Measurements from ENCODE around the gene KCNH5.

Gene KCNH5

GRCh38 chr14:62897771-62898170 is 147.5 kb downstream of the KCNH5 start:
- H3K4me1 ChIP-seq (ENCODE audit: insufficient read depth, low read length, poor library complexity, severe bottlenecking): no peaks in the 10 kb centered on the region
- H3K9me3 ChIP-seq (ENCODE audit: insufficient read depth, low read depth, low read length): no peaks in the 10 kb centered on the region
- no peak overlapping the region for H2AFZ ChIP-seq (ENCODE audit: low read length)
- no peaks in the 10 kb centered on the region for H4K20me1 ChIP-seq (ENCODE audit: insufficient read depth, low read length, poor library complexity, severe bottlenecking)
- no peaks in the 10 kb centered on the region for H3K36me3 ChIP-seq (ENCODE audit: insufficient read depth, low read length)
- H3K9me2 ChIP-seq (replicated peaks; ENCODE audit: low read depth, low read length): no peaks in the 10 kb centered on the region
- no peaks in the 10 kb centered on the region for H3F3A ChIP-seq (ENCODE audit: low read depth)
- no peaks in the 10 kb centered on the region for H3K79me2 ChIP-seq (ENCODE audit: insufficient read depth, low read length)
- no peak overlapping the region for H3K9ac ChIP-seq (ENCODE audit: low read depth, low read length, poor library complexity, severe bottlenecking)
- no peak overlapping the region for H3K4me2 ChIP-seq (ENCODE audit: low read depth, low read length, poor library complexity, severe bottlenecking)
- H3K4me3 ChIP-seq (ENCODE audit: low read length, poor library complexity, severe bottlenecking): no peak overlapping the region
- no peaks in the 10 kb centered on the region for H3K27me3 ChIP-seq (ENCODE audit: insufficient read depth, low read length, poor library complexity, severe bottlenecking)
- TF ChIP-seq EZH2phosphoT487 (IDR thresholded peaks at IDR 0.05; ENCODE audit: borderline replicate concordance): no peak
- TF ChIP-seq CTCF (conservative IDR thresholded peaks at IDR 0.05; ENCODE audit: low read length): no peak

- Histone ChIP-seq H3K4me1 (ENCODE audit: insufficient read depth, low read length, poor library complexity, severe bottlenecking) (no peaks in the 10 kb centered on the region), H3K27me3 (ENCODE audit: insufficient read depth, low read length, poor library complexity, severe bottlenecking) (no peaks in the 10 kb centered on the region), H3F3A (ENCODE audit: low read depth) (no peaks in the 10 kb centered on the region), H2AFZ (ENCODE audit: low read length) (no peak overlapping the region), H3K36me3 (ENCODE audit: insufficient read depth, low read length) (no peaks in the 10 kb centered on the region), H3K9me2 (replicated peaks; ENCODE audit: low read depth, low read length) (no peaks in the 10 kb centered on the region), H3K9ac (ENCODE audit: low read depth, low read length, poor library complexity, severe bottlenecking) (no peak overlapping the region), H3K79me2 (ENCODE audit: insufficient read depth, low read length) (no peaks in the 10 kb centered on the region), H3K4me3 (ENCODE audit: low read length, poor library complexity, severe bottlenecking) (no peak overlapping the region), H4K20me1 (ENCODE audit: insufficient read depth, low read length, poor library complexity, severe bottlenecking) (no peaks in the 10 kb centered on the region), H3K4me2 (ENCODE audit: low read depth, low read length, poor library complexity, severe bottlenecking) (no peak overlapping the region), H3K9me3 (ENCODE audit: insufficient read depth, low read depth, low read length) (no peaks in the 10 kb centered on the region)
- no peak for TF ChIP-seq EZH2phosphoT487 (IDR thresholded peaks at IDR 0.05; ENCODE audit: borderline replicate concordance)
- TF ChIP-seq CTCF (conservative IDR thresholded peaks at IDR 0.05; ENCODE audit: low read length): no peak
Observed at GRCh38 chr14:62896932-62897456, 148.3 kb downstream of the KCNH5 start.

- Histone ChIP-seq H2AFZ (ENCODE audit: low read length) (no peak overlapping the region), H3F3A (ENCODE audit: low read depth) (no peaks in the 10 kb centered on the region), H3K4me3 (ENCODE audit: low read length, poor library complexity, severe bottlenecking) (no peak overlapping the region), H3K9me2 (replicated peaks; ENCODE audit: low read depth, low read length) (no peaks in the 10 kb centered on the region), H3K4me1 (ENCODE audit: insufficient read depth, low read length, poor library complexity, severe bottlenecking) (no peaks in the 10 kb centered on the region), H3K9me3 (ENCODE audit: insufficient read depth, low read depth, low read length) (no peaks in the 10 kb centered on the region), H3K36me3 (ENCODE audit: insufficient read depth, low read length) (no peaks in the 10 kb centered on the region), H3K4me2 (ENCODE audit: low read depth, low read length, poor library complexity, severe bottlenecking) (no peak overlapping the region), H3K79me2 (ENCODE audit: insufficient read depth, low read length) (no peaks in the 10 kb centered on the region), H3K27me3 (ENCODE audit: insufficient read depth, low read length, poor library complexity, severe bottlenecking) (no peaks in the 10 kb centered on the region), H3K9ac (ENCODE audit: low read depth, low read length, poor library complexity, severe bottlenecking) (no peak overlapping the region), H4K20me1 (ENCODE audit: insufficient read depth, low read length, poor library complexity, severe bottlenecking) (no peaks in the 10 kb centered on the region)
- TF ChIP-seq EZH2phosphoT487 (IDR thresholded peaks at IDR 0.05; ENCODE audit: borderline replicate concordance) (no peak), CTCF (conservative IDR thresholded peaks at IDR 0.05; ENCODE audit: low read length) (no peak)
Observed at GRCh38 chr14:62894736-62895135, 150.5 kb downstream of the KCNH5 start.
